SIG-M5 (cell line): ENCODE measurements around the gene BRF1.
A peak's percentile ranks its signal among the peaks of the same experiment; 100 is the strongest.
"Not testable (repeated sequence)": the region's sequence is repeated elsewhere in the genome, so short reads cannot be mapped to it uniquely, and the experiment has no call there.

ENCODE experiments used
- DNase-seq: peaks from one replicate; lab custom pipeline; 2025; lab: John Stamatoyannopoulos, UW

BRF1 gene

DNA sequence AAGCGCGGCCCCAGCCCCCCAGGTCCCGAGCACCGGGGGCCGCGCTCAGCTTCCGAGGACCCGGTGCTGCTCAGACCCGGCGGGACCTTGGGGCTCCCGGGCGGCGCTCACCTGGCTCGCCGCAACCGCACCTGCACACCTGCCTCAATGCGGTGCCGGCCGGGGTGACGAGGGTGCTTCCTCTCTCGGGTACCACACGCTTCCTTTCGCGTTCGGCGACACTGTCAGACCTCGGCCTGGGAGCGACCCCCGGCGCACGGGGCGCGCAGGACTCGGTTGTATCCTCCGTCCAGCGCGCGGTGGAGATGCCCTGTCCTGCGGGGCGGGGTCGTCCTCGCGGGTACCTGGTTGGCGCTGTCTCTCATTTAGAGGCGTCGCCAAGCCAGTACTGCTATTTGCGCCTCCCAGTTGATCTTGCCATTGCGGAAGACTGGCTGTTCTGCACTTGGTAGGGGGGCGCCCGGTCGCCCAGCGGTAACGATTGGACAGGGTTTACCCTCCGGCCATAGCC is 14.5 kb upstream of the BRF1 start:
- DNase-seq = no peak

DNA sequence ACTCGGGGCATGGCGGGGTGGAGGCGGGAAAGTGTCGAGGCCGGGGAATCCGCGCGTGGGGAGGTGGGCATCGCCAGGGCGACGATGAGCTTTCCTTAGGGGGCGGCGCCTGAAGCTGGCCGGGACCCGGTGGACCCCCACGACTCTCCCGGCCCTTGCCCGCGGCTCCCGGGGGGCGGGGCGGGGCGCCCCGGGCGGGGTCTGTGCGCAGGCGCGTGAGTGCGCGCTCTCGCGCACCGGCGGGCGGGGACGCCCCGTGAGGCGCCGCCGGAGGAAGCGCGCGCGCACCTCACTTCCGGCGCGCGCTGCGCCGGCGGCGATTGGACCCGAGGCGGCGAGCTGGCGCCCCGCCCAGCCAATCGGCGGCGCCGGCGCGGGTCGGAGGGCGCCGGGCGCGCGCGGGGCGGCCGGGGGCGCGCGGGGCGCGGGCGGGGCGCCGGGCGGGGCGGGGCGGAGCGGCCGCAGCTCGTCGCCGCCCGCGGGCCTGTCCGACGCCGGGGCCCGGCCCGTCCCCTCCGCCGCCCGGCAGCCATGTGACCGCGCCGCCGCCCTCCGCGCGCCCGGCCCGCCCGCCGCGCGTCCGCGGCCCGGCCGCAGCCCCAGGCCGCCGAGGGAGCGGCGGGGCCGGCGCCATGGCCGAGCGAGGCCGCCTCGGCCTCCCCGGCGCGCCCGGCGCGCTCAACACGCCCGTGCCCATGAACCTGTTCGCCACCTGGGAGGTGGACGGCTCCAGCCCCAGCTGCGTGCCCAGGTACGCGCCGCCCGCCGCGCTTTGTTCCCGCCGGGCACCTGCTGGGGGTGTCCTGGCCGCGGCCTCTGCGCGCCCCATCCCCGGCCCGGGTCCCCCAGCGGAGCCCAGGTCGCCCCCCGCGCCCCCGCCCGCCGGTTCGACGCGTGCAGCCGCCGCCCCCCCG is 13.7 kb upstream of the BRF1 start, which contains the start of gene PACS2:
PACS2 (plus strand) TSS at position 462 of the 914 bp plus-strand sequence; CDS start at position 633, 171 bp downstream.
- no peak for DNase-seq

DNA sequence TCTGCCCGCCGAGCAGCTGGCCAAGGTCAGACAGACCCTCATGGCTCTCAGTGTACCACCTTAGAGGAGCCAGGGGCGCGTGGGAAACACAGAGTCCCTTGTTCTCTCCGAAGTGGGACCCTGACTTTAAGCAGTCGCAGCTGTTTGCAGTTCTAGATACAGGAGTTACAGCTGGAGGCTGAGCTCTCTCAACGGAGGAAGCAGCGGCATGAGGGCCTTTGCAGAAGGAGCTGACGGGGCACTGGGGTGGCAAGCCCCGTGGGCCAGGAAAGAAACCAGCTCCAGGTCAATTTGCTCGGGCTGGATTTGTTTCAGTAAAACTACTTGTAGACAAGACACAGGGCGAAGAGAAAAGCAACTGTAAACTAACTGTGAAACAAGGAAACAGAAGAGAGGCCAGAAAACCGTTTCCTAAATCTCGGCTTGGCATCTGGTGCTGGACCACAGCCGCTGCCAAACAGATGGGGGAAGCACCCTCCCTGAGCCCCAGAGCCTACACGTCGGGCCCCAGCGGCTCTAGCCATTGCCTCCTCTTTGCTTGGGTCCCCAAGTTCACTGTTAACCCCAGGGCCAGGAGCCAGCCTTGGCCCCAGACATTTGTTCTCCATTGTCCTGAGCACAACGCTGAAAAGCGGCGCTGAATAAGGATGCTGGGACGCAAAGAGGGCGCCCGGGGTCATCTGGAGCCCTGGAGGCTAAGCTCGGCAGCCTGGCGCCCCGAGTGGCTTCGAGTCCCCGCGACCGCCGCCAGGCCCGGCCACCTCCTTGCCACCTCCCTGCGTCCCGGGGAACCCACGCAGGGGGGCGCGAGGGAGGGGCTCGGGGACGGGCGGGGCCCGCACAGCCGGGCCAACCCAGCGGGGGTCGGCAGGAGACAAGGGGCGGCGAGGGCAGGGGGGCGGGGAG is 12.8 kb upstream of the BRF1 start:
- DNase-seq = no peak

DNA sequence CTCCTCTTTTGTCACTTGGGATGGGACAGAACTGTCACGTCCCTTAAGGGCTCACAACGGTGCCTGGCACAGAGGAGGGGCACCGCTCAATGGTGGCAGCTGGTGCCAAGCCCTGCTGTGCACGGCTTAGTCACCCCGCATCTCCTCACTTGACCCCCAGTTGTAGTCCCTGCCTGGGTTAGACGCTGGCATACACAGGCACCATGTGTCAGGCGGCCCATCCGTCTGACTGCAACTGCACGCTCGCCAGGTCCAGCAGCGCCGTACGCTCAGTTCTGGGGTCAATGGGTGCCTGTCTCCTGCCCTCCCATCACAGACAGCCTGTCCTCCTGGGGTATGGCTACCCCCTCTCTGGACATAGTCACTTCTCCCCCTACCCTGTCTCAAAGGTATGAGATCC is 12.2 kb upstream of the BRF1 start:
- DNase-seq = no peak

DNA sequence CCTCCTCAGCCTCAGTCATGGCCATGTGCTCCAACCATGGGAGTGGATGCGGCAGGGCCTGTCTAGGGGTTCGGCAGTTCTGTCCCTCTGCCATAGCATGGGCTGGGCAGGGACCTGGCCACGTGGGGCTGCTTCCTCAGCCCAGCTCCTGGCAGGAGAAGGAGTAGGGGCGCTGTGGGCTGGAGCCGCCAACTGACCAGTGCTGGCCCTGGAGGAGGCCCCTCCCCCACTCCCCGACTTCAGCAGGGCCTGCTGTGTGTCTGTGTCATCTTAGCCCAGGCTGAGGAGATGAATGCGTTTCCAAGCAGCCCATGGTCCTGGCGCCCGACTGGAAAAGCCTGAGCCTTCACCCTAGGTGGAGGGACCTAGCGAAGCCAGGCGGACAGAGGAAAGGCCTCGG is 11.0 kb upstream of the BRF1 start:
- no peak for DNase-seq

DNA sequence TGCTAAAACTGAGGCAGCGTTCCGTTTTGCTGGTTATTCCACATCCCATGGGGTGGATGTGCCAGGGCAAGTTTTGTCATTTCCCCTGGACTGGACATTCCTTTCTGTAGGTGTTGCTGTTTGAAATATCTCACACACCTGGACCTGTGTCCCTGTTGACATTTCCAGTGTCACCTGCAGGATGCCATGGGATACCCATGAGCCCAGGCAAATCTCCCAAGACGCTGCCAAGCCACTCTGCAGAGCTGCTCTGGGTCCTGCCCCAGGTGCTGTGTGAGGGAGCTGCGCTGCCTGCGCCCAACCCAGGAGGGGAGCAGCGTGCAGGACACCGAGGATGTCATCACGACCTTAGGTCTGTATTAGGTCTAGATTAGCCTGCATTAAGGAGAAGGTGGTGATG is 8.6 kb upstream of the BRF1 start:
- DNase-seq = no peak

DNA sequence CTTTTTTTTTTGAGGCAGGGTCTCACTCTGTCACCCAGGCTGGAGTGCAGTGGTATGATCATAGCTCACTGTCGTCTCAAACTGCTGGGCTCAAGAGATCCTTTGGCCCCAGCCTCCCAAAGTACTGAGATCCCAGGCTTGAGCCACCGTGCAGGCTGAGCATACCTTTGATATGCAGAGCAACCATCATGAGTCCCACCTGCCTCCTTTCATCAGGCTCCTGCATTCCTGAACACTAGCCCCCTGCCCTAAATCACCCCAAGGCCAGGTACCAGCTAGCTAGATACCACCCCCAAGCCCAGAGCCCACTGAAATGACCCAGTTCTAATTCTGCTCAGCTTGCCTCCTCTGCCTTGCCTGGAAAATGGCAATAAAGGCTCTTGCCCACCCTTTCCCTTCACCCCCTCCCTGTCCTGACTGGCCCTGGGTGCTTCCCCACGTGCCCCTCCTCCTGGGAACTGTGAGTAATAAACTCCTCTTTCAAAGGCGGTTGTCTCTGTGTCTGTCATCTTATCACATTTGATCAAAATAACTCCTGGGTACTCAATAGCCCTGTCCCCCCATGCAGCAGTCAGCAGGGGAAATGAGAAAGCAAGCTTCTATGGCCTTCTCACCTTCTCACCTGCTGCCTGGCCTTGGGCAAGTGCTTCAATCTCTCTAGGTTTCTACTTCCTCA is 6.4 kb upstream of the BRF1 start:
- no peak for DNase-seq

DNA sequence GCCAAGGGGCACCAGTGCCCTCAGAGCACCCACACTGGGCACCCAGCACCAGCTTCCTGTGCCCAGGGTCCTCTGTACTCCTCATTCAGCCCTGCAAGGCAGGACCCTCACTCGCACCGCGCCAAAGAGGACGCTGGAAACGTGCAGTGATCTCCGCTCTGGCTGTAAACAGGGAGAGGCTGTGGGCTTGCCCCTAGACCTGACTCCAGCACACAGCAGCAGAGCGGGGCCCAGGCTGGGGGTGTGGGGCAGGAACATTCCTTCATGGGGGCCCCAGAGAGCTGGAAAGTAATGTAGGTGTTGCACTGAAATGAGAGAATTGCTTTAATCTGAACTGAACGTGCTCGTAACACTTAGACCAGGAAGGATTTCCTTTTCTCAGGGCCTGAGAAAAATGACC is 5.0 kb upstream of the BRF1 start:
- no peak for DNase-seq

DNA sequence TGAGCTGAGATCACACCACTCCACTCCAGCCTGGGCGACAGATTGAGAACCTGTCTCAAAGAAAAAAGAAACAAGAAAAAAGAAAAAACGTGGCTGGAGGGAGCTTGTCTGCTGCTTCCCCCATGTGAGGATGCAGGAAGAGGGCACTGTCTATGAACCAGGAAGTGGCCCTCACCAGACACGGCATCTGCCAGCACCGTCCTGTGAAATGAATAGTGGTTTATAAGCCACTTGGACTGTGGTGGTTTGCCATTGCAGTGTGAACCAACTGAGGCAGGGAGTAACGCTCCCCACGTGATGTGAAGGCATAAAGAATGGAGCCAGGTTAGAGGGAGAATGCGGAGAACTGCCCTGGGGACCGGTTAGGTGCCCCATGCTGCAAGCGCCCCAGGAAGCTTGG is 4.5 kb upstream of the BRF1 start:
- DNase-seq = no peak

DNA sequence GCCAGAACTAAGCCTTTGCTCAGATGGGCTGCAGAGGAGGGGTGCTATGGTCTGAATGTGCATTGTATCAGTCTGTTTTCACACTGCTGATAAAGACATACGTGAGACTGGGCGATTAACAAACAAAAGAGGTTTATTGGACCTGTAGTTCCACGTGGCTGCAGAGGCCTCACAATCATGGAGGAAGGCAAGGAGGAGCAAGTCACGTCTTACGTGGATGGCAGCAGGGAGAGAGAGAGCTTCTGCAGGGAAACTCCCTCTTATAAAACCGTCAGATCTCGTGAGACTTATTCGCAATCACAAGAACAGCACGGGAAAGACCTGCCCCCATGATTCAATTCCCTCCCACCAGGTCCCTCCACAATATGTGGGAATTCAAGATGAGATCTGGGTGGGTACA is 3.8 kb upstream of the BRF1 start:
- no peak for DNase-seq

DNA sequence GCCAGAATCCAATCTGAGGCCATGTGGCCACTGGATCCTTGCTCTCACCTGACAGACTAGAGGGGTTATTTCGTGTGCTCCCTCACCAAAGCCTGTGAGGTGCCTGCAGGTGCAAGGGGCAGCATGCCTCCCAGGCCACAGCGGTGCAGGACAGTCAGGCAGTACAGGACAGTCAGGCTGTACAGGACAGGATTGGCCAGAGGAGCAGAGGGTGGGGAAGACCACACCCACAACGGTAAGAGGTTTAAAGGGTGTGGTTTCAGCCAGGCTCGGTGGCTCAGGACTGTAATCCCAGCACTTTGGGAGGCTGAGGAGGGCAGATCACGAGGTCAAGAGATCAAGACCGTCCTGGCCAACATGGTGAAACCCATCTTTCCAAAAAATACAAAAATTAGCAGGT is 3.1 kb upstream of the BRF1 start:
- no peak for DNase-seq

DNA sequence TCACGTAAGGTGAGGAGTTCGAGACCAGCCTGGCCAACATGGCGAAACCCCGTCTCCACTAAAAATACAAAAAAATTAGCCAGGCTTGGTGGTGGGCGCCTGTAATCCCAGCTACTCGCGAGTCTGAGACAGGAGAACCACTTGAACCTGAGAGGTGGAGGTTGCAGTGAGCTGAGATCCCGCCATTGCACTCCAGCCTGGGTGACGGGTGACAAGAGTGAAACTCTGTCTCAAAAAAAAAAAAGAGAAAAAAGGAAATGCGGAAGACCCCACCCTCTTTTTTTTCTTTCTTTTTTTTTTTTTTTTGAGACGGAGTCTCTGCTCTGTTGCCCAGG is 1.1 kb upstream of the BRF1 start:
- not testable (repeated sequence) for DNase-seq

DNA sequence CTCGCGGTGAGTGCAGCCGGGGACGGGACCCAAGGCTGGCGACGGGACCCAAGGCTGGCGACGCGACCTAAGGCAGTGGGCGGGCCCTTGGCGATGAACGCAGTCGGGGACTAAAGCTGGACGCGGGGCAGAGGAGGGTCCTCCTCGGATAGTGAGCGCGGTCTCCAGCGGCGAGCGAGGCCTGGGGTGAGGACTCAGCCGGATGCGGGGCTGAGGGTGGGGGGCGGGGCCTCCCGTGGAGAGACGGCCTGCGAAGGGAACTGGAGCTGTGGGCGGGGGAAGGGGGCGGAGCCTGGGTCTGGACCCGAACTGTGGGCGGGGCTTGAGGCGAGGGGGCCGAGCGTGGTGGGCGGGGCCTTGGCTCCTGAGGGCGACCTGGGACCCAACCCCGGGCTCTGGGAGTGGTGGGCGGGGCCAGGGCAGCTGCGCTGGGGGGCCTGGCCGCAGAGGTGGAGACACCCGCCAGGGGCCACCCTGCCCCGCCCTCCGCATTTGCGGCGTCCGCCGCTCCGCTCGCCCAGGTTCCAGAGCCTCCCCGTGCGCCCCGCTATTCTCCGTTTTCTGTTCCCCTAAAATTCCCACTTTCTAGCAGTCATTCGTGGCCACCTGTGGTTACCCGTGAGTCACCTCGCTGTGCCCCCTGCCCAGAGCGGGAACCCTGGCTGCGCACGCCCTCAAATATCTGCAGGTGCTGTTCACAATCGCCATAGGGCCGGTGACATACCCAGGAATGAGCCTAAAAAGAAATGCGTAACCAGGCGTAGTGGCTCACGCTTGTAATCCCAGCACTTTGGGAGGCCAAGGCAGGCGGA is 508 bp upstream of the BRF1 start:
- peak; percentile 52 for DNase-seq

DNA sequence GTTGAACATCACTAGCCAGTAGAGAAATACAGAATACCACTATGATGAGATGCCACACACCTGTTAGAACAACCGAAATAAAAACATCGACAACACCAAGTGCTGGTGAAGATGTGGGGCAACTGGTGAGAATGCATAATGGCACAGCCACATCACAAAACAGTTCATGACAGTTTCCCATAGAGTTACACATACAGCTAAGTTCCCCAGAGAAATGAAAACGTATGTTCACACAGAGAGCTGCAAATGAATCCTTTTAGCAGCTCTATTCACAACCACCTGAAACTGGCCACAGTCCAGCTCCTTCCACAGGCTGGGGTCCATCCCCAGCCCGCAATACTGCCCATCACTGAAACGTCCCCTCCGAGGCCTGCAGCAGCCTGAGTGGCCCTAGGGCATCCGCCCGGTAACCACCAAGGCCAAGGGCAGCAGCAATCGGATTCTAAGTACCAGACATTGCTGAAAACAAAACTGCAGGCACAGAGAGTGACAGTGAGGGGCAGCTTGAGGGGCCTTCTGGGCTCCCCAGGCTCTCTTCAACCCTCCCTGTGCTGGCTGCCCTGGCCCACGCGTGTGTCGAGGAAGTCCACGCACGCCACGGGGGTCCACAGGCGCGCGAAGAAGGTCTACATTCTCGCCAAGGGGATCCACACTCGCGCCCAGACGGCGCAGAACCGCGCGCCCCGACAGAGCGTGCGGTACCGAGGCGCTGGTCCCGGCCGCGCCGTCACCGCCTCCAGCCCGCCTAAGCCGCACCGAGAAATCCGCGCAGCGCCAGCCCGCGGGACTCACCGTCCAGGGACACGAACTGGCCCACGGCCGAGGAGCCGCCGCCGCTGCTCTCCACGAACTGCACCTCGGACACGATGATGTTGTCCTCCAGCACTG is 903 bp downstream of the BRF1 start:
- no peak for DNase-seq

DNA sequence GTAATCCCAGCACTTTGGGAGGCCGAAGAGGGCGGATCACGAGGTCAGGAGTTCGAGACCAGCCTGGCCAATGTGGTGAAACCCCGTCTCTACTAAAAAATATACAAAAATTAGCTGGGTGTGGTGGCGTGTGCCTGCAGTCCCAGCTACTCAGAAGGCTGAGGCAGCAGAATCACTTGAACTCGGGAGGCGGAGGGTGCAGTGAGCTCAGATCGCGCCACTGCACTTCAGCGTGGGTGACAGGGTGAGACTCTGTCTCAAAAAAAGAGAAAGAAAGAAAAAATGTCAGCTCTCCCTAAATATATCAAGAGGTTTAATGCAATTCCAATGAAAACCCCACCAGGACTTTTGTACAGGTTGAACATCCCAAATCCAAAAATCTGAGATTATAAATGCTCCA is 3.5 kb downstream of the BRF1 start:
- DNase-seq = not testable (repeated sequence)

DNA sequence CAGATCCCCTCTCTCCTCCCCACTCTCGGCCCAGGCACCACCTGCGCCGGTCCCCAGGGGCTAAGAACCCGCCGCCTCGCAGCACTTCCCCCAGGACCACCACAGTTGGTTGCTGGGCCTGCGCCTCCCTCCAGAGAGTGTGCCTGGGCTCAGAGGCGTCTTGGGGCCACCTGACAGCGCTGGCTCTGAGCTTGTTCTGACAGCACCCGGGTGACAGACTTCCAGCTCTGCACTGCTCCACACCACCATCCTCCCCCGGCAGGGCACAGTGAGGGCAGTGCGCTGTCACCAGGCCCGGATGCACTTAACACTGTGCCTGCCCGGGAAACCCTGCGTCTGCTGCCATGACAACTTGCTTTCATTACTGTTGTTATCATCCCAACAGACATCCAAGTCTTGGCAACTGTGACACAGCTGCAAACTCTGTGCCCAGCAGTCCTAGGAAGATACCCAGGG is 6.6 kb downstream of the BRF1 start:
- no peak for DNase-seq

DNA sequence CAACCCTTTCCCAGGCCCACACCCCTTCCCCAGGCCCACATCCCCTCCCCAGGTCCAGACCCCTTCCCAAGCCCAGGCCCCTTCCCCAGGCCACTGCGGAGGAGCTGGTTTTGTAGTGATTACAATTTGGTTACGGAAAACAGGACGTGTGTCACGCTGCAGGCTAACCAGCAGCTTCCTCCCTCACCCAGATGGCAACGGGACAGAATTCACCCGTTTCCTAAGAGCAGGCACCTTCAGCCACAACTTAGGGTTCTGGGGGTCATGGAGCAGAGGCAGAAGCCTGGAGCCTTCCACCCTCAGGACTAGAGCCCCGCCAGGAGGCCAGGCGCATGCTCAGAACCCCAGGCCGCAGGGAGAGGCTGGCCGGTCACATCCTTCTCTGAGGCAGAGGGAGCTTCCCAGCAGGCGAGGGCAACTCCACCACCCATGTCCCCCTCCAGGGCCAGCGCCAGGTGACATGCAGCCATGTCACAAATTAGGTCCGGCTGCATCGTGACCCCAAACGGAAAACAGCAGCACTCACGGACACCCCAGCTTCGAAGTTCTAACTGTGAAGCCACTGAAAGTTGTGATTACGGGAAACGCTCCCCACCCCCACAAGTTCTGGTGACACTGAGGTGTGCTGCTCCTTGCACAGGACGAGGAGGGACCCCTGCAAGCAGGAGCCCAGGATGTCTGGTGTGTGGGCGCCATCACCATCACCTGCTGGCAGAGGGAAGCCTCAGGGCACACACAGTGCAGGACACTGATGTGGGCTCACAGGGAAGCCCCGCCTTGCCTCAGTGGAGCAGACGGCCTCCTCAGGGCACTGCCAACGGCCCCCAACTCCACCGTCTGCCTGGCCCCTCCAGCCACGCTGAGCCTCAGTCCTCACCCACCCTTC is 7.7 kb downstream of the BRF1 start:
- DNase-seq = no peak

DNA sequence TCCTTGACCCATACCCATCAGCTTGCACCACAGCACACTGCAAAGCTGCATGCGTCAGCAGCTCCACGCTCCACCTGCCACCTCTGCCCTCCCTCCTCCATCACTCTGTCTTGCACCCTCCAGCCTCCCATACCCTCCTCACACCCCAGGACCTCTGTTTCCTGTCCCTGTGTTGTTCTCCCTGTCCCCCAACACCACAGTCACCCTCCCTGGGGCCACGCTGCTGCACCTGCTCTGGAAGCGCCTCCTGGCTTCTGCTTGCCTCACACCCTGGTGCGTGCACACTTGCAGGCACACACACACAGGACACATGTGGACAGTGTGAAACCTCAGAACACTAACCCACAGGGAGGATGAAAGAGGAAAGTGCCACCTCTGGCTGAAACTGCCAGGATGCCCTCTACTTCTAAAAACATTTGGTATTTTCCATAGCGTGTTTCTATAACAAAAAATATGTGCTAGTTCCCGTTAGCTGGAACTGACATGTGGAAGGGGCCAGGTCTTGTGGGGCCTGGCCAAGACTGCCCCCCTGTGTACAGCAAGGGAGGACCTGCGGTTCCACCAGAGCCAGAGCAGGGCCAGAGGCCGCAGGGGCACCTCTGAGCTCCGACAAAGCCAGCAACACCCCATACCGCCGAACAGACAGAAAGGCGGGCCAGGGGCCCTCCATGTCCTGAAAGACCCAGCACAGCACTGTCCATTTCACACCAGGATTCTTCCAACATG is 10.0 kb downstream of the BRF1 start:
- no peak for DNase-seq

DNA sequence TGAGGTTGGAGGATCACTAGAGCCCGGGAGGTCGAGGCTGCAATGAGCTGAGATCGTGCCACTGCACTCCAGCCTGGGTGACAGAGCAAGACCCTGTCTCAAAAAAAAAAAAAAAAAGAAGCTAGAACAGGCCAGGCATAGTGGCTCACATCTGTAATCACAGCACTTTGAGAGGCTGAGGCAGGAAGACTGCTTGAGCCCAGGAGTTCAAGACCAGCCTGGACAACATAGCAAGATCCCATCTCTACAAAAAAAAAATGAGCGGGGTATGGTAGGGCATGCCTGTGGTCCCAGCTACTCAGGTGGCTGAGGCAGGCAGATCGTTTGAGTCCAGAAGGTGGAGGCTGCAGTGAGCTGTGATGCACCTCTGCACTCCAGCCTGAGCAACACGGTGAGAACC is 11.9 kb downstream of the BRF1 start:
- DNase-seq = not testable (repeated sequence)
